ENCODE measurements around the gene CYP1A1.
A peak's percentile ranks its signal among the peaks of the same experiment; 100 is the strongest.

DNA sequence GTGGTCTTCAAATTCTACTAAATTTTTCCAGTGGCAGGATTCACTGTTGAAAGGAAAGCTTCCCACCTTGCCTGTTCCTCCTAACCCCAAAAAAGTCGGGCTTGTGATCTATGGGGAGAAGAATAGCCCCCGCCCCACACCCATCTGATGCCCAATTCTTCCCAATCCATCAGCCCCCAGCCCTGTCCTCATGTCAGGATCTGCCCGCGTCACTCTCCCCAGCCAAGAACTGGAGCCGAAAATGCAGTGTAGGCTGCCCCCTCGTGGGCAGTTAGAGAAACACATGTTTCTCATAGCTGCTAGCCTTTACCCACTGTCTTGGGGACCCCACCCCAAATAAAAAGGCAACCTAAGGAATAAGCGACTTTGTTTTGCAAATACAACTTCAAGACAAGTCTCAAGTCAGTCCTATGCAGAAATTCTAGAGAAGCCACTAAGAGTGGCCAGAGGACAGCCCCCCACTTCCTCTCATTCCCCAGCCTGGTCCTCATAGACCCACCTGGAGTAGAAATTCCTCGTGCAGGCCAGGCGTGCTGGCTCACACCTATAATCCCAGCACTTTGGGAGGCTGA, 43.5 kb upstream of the CYP1A1 start:
- TF ChIP-seq, protein P1, sequence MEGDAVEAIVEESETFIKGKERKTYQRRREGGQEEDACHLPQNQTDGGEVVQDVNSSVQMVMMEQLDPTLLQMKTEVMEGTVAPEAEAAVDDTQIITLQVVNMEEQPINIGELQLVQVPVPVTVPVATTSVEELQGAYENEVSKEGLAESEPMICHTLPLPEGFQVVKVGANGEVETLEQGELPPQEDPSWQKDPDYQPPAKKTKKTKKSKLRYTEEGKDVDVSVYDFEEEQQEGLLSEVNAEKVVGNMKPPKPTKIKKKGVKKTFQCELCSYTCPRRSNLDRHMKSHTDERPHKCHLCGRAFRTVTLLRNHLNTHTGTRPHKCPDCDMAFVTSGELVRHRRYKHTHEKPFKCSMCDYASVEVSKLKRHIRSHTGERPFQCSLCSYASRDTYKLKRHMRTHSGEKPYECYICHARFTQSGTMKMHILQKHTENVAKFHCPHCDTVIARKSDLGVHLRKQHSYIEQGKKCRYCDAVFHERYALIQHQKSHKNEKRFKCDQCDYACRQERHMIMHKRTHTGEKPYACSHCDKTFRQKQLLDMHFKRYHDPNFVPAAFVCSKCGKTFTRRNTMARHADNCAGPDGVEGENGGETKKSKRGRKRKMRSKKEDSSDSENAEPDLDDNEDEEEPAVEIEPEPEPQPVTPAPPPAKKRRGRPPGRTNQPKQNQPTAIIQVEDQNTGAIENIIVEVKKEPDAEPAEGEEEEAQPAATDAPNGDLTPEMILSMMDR (IDR thresholded peaks at IDR 0.05), result peak in 1 of 3 donors; percentile 68
- no peak for TF ChIP-seq POLR2A (IDR thresholded peaks at IDR 0.05)

Data from lower leg skin (tissue), 3 donors.